AG04450 (cell line): ENCODE results near the gene SOX18. TPM values are rescaled to one million over a fixed set of nuclear protein-coding genes. Genes with fewer than 3 reads are reported as not detected.

Source experiments
- CTCF ChIA-PET: fragments of 300-600, 350-600 bp; formaldehyde crosslinking; extraction: SDS; loops from one replicate; lab custom pipeline; 2022; ENCODE audit warnings: antibody characterized with exemption, inconsistent platforms; lab: Charles Lee
- POLR2A ChIA-PET: fragments of 350-600 bp; formaldehyde crosslinking; extraction: SDS; loops from one replicate; lab custom pipeline; 2021; ENCODE audit warnings: antibody characterized with exemption, inconsistent platforms; lab: Yijun Ruan, JAX
- DNase-seq: peaks from one replicate; pipeline ENCODE4 v3.0.0-alpha.2; 2011; ENCODE audit warnings: low read depth, low spot score
- H3K27ac ChIP-seq: one replicate; pipeline ENCODE4 v1.5.1; 2012; ENCODE audit warnings: low read depth, low read length, control low read depth
- H3K27me3 ChIP-seq: one replicate; pipeline ENCODE4 v1.6.0; 2012; ENCODE audit warnings: low read length; ENCODE audit not compliant: control insufficient read depth, insufficient read depth
- H3K4me3 ChIP-seq: 2 replicates; pipeline ENCODE4 v1.5.1; 2011; ENCODE audit warnings: mild to moderate bottlenecking, low read depth, low read length, control low read depth
- H3K9me3 ChIP-seq: 2 replicates; pipeline ENCODE4 v1.5.1; 2012; ENCODE audit warnings: low read length; ENCODE audit not compliant: control insufficient read depth, insufficient read depth
- CTCF ChIP-seq: IDR thresholded peaks from 2 replicates; pipeline ENCODE4 v1.5.1; 2011; ENCODE audit warnings: low read depth, low read length, control low read depth, inconsistent platforms
- polyA plus RNA-seq: library from polyadenylated mRNA; depleted of rRNA; stranded (reverse); fragments of >200 nt; gene quantifications from 2 replicates; pipeline ENCODE4 v1.2.3, GENCODE V29; 2011

Gene SOX18
- polyA plus RNA-seq, 1 experiment = not detected

- no peak overlapping the region for H3K27ac ChIP-seq
- no peak for DNase-seq
- H3K9me3 ChIP-seq = peaks cover 13% of the 10 kb centered on the region
- peaks cover 33% of the 10 kb centered on the region for H3K27me3 ChIP-seq
- CTCF ChIA-PET = interaction anchor here (0.9 to 2.1 kb wide), 4 partner anchors 30 to 187 kb away, joined by 3 to 5 read pairs (median 3); partner anchors contain the start of gene PCMTD2
- no peak overlapping the region; the same call in 1 of the 2 replicates for H3K4me3 ChIP-seq
- no peak for TF ChIP-seq CTCF
- POLR2A ChIA-PET = no interaction called here
Observed at GRCh38 chr20:64082820-64083377, 33.5 kb upstream of the SOX18 start.

- peaks cover 9% of the 10 kb centered on the region for H3K9me3 ChIP-seq
- peaks cover 30% of the 10 kb centered on the region for H3K27me3 ChIP-seq
- POLR2A ChIA-PET = interaction anchor here (0.7 kb wide), 1 partner anchor 28 kb away, joined by 3 read pairs; no protein-coding TSS in a partner anchor
- TF ChIP-seq CTCF = no peak
- H3K4me3 ChIP-seq = no peak overlapping the region
- CTCF ChIA-PET = interaction anchor here (2.1 kb wide), 1 partner anchor 39 kb away, joined by 5 read pairs; no protein-coding TSS in a partner anchor
- DNase-seq = no peak
- no peak overlapping the region for H3K27ac ChIP-seq
Observed at GRCh38 chr20:64082126-64082731, 32.8 kb upstream of the SOX18 start.

- DNase-seq = no peak
- TF ChIP-seq CTCF = no peak
- ChIA-PET CTCF (no interaction called here), POLR2A (no interaction called here)
- peaks cover 5% of the 10 kb centered on the region for H3K9me3 ChIP-seq
- H3K27me3 ChIP-seq = peaks cover 27% of the 10 kb centered on the region
- H3K4me3 ChIP-seq = no peak overlapping the region
- no peak overlapping the region for H3K27ac ChIP-seq
Observed at GRCh38 chr20:64081624-64081964, 32.2 kb upstream of the SOX18 start.

GRCh38 chr20:64080813-64081623 lies 31.6 kb upstream of the SOX18 start:
- Histone ChIP-seq H3K27ac (no peak overlapping the region), H3K9me3 (peaks cover 4% of the 10 kb centered on the region; the same call in 1 of the 2 replicates), H3K27me3 (peaks cover 23% of the 10 kb centered on the region), H3K4me3 (no peak overlapping the region)
- ChIA-PET CTCF (no interaction called here), POLR2A (no interaction called here)
- DNase-seq = no peak
- TF ChIP-seq CTCF = no peak
